ENCODE results near the gene CNIH1.

The CNIH1 gene

GRCh38 chr14:54425068-54425467 is 16.1 kb downstream of the CNIH1 start:
- Histone ChIP-seq H3K9me2 (replicated peaks; ENCODE audit: insufficient read depth, low read length) (no peaks in the 10 kb centered on the region), H3K4me2 (ENCODE audit: low read depth, low read length, poor library complexity, severe bottlenecking) (no peak overlapping the region), H3K36me3 (ENCODE audit: low read length) (peaks cover 19% of the 10 kb centered on the region; the same call in 1 of the 2 replicates), H2AFZ (ENCODE audit: low read depth, low read length, severe bottlenecking) (no peak overlapping the region), H4K20me1 (ENCODE audit: low read depth, low read length) (no peaks in the 10 kb centered on the region), H3K4me3 (ENCODE audit: insufficient read depth, low read length, poor library complexity, severe bottlenecking) (no peak overlapping the region), H3K9ac (ENCODE audit: low read length) (no peak overlapping the region), H3K27me3 (ENCODE audit: low read length) (no peaks in the 10 kb centered on the region), H3K9me3 (ENCODE audit: insufficient read depth, low read length) (no peaks in the 10 kb centered on the region), H3K27ac (ENCODE audit: low read depth, low read length) (no peak overlapping the region), H3K79me2 (ENCODE audit: insufficient read depth, low read length) (no peaks in the 10 kb centered on the region), H3F3A (ENCODE audit: insufficient read depth) (peaks cover 27% of the 10 kb centered on the region)
- TF ChIP-seq EZH2phosphoT487 (conservative IDR thresholded peaks at IDR 0.05; ENCODE audit: low read length), result no peak
- TF ChIP-seq, protein P1, sequence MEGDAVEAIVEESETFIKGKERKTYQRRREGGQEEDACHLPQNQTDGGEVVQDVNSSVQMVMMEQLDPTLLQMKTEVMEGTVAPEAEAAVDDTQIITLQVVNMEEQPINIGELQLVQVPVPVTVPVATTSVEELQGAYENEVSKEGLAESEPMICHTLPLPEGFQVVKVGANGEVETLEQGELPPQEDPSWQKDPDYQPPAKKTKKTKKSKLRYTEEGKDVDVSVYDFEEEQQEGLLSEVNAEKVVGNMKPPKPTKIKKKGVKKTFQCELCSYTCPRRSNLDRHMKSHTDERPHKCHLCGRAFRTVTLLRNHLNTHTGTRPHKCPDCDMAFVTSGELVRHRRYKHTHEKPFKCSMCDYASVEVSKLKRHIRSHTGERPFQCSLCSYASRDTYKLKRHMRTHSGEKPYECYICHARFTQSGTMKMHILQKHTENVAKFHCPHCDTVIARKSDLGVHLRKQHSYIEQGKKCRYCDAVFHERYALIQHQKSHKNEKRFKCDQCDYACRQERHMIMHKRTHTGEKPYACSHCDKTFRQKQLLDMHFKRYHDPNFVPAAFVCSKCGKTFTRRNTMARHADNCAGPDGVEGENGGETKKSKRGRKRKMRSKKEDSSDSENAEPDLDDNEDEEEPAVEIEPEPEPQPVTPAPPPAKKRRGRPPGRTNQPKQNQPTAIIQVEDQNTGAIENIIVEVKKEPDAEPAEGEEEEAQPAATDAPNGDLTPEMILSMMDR (IDR thresholded peaks at IDR 0.05; ENCODE audit: insufficient read depth, low read length, poor library complexity, severe bottlenecking), result no peak

DNA sequence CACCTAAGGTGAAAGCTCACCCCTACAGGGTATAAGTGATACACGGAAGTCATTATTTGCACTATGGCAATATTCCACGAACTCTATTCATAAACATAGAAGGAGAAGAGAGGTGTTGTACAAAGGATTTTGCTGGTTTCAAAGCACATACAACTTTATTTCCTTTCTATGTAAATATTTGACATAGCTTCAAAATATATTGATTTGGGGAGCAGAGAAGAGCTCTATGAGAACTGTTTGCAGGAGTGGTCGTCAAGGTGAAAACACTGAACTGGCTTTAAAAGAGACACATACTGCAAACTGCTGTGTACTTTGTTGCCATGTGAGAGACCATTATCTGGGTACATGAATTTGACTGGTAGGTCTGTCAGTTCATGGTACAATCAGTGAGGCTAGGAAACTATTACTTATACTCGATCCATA is 16.7 kb downstream of the CNIH1 start:
- TF ChIP-seq, protein P1 (IDR thresholded peaks at IDR 0.05; ENCODE audit: insufficient read depth, low read length, poor library complexity, severe bottlenecking), result no peak
- no peak for TF ChIP-seq EZH2phosphoT487 (conservative IDR thresholded peaks at IDR 0.05; ENCODE audit: low read length)
- H3K79me2 ChIP-seq (ENCODE audit: insufficient read depth, low read length), result no peaks in the 10 kb centered on the region
- H3K9ac ChIP-seq (ENCODE audit: low read length), result no peak overlapping the region
- H3K36me3 ChIP-seq (ENCODE audit: low read length), result peaks cover 22% of the 10 kb centered on the region; the same call in 1 of the 2 replicates
- H3K9me3 ChIP-seq (ENCODE audit: insufficient read depth, low read length), result no peaks in the 10 kb centered on the region
- no peak overlapping the region for H3K4me3 ChIP-seq (ENCODE audit: insufficient read depth, low read length, poor library complexity, severe bottlenecking)
- no peaks in the 10 kb centered on the region for H3K9me2 ChIP-seq (replicated peaks; ENCODE audit: insufficient read depth, low read length)
- no peaks in the 10 kb centered on the region for H4K20me1 ChIP-seq (ENCODE audit: low read depth, low read length)
- peaks cover 33% of the 10 kb centered on the region for H3F3A ChIP-seq (ENCODE audit: insufficient read depth)
- no peak overlapping the region for H3K4me2 ChIP-seq (ENCODE audit: low read depth, low read length, poor library complexity, severe bottlenecking)
- H3K27ac ChIP-seq (ENCODE audit: low read depth, low read length), result no peak overlapping the region
- H2AFZ ChIP-seq (ENCODE audit: low read depth, low read length, severe bottlenecking), result no peak overlapping the region
- no peaks in the 10 kb centered on the region for H3K27me3 ChIP-seq (ENCODE audit: low read length)

- Histone ChIP-seq H3K27me3 (ENCODE audit: low read length) (no peaks in the 10 kb centered on the region), H3K4me3 (ENCODE audit: insufficient read depth, low read length, poor library complexity, severe bottlenecking) (no peak overlapping the region), H3K9me3 (ENCODE audit: insufficient read depth, low read length) (no peaks in the 10 kb centered on the region), H3K36me3 (ENCODE audit: low read length) (peaks cover 22% of the 10 kb centered on the region; the same call in 1 of the 2 replicates), H4K20me1 (ENCODE audit: low read depth, low read length) (no peaks in the 10 kb centered on the region), H3K4me2 (ENCODE audit: low read depth, low read length, poor library complexity, severe bottlenecking) (no peak overlapping the region), H3K79me2 (ENCODE audit: insufficient read depth, low read length) (no peaks in the 10 kb centered on the region), H3F3A (ENCODE audit: insufficient read depth) (peaks cover 38% of the 10 kb centered on the region), H3K9ac (ENCODE audit: low read length) (no peak overlapping the region), H2AFZ (ENCODE audit: low read depth, low read length, severe bottlenecking) (no peak overlapping the region), H3K9me2 (replicated peaks; ENCODE audit: insufficient read depth, low read length) (no peaks in the 10 kb centered on the region), H3K27ac (ENCODE audit: low read depth, low read length) (no peak overlapping the region)
- no peak for TF ChIP-seq EZH2phosphoT487 (conservative IDR thresholded peaks at IDR 0.05; ENCODE audit: low read length)
- TF ChIP-seq, protein P1 (IDR thresholded peaks at IDR 0.05; ENCODE audit: insufficient read depth, low read length, poor library complexity, severe bottlenecking), result no peak
These were observed 17.2 kb downstream of the CNIH1 start for GRCh38 chr14:54423991-54424390.

Data from SU-DHL-6 (cell line).